Fibroblast of mammary gland (primary cell): Measurements from ENCODE around the gene TESPA1.

Experiments
- DNase-seq: peaks from one replicate; pipeline ENCODE4 v3.0.0-alpha.2; 2010; ENCODE audit warnings: low read depth
- H3K4me3 ChIP-seq: 2 replicates; pipeline ENCODE4 v1.5.1; 2011; ENCODE audit warnings: low read depth, mild to moderate bottlenecking, low read length, moderate library complexity; ENCODE audit not compliant: control insufficient read depth
- CTCF ChIP-seq: conservative IDR thresholded peaks from 2 replicates; pipeline ENCODE4 v1.5.1; 2011; ENCODE audit warnings: low read depth, low read length, inconsistent platforms; ENCODE audit not compliant: control insufficient read depth, insufficient read depth

Gene TESPA1

GRCh38 chr12:54974279-54974678 is 10.3 kb downstream of the TESPA1 start:
- no peak overlapping the region for H3K4me3 ChIP-seq
- TF ChIP-seq CTCF = no peak
- DNase-seq = no peak

- DNase-seq = no peak
- TF ChIP-seq CTCF = no peak
- no peak overlapping the region for H3K4me3 ChIP-seq
These were observed 11.0 kb downstream of the TESPA1 start for GRCh38 chr12:54973556-54973955.

GRCh38 chr12:54970741-54971140 is 13.8 kb downstream of the TESPA1 start:
- no peak for DNase-seq
- TF ChIP-seq CTCF = no peak
- H3K4me3 ChIP-seq = no peak overlapping the region

- no peak for DNase-seq
- no peak for TF ChIP-seq CTCF
- no peak overlapping the region for H3K4me3 ChIP-seq
These were observed 16.3 kb downstream of the TESPA1 start for GRCh38 chr12:54968181-54968730.

GRCh38 chr12:54967461-54967860 is 17.1 kb downstream of the TESPA1 start:
- no peak for TF ChIP-seq CTCF
- peak; percentile 6 for DNase-seq
- H3K4me3 ChIP-seq = no peak overlapping the region

- no peak for DNase-seq
- no peak overlapping the region for H3K4me3 ChIP-seq
- TF ChIP-seq CTCF = no peak
These were observed 23.4 kb downstream of the TESPA1 start for GRCh38 chr12:54961190-54961589.
